Islet precursor cell (in vitro differentiated cells): ENCODE results near the gene SUPT4H1.
"Not testable (repeated sequence)": the region's sequence is repeated elsewhere in the genome, so short reads cannot be mapped to it uniquely, and the experiment has no call there.

Experiments used
- DNase-seq: peaks from one replicate; pipeline ENCODE4 v3.0.0-alpha.2; 2018

SUPT4H1 gene

GRCh38 chr17:58351831-58352595 lies at the start of gene SUPT4H1:
SUPT4H1 (minus strand) TSS chr17:58352201; CDS start chr17:58352135, 66 bp downstream.
- DNase-seq, result peak; percentile 99

GRCh38 chr17:58401287-58401686 lies 49.3 kb upstream of the SUPT4H1 start:
- DNase-seq, result no peak

GRCh38 chr17:58400826-58401225 lies 48.8 kb upstream of the SUPT4H1 start:
- no peak for DNase-seq

- DNase-seq, result no peak
These were observed 48.0 kb upstream of the SUPT4H1 start for GRCh38 chr17:58399974-58400373.

GRCh38 chr17:58398574-58399266 lies 46.7 kb upstream of the SUPT4H1 start:
- no peak for DNase-seq

- not testable (repeated sequence) for DNase-seq
These were observed 45.4 kb upstream of the SUPT4H1 start for GRCh38 chr17:58397421-58397820.

- no peak for DNase-seq
These were observed 44.2 kb upstream of the SUPT4H1 start for GRCh38 chr17:58396173-58396572.

- no peak for DNase-seq
These were observed 42.7 kb upstream of the SUPT4H1 start for GRCh38 chr17:58394534-58395223.

- DNase-seq, result peak; percentile 76
These were observed 39.4 kb upstream of the SUPT4H1 start for GRCh38 chr17:58391302-58391984.

GRCh38 chr17:58390884-58391283 lies 38.9 kb upstream of the SUPT4H1 start:
- no peak for DNase-seq

GRCh38 chr17:58388302-58389190 lies 36.5 kb upstream of the SUPT4H1 start:
- DNase-seq, result no peak

- DNase-seq, result no peak
These were observed 35.8 kb upstream of the SUPT4H1 start for GRCh38 chr17:58387834-58388233.

- DNase-seq, result no peak
These were observed 34.7 kb upstream of the SUPT4H1 start for GRCh38 chr17:58386708-58387107.

GRCh38 chr17:58385359-58385899 lies 33.4 kb upstream of the SUPT4H1 start:
- no peak for DNase-seq

- no peak for DNase-seq
These were observed 32.9 kb upstream of the SUPT4H1 start for GRCh38 chr17:58384897-58385296.

- DNase-seq, result peak; percentile 80
These were observed 32.0 kb upstream of the SUPT4H1 start for GRCh38 chr17:58383892-58384462.

- no peak for DNase-seq
These were observed 30.9 kb upstream of the SUPT4H1 start for GRCh38 chr17:58382872-58383242.

- DNase-seq, result no peak
These were observed 30.3 kb upstream of the SUPT4H1 start for GRCh38 chr17:58382108-58382871.

GRCh38 chr17:58381124-58382035 lies 29.4 kb upstream of the SUPT4H1 start:
- no peak for DNase-seq
